GM12878 (cell line): ENCODE data around the gene IFI44L.

ENCODE experiments used
- CTCF ChIP-seq, 3 experiments: IDR thresholded peaks in 2 of 3; conservative IDR thresholded peaks in 1 of 3; 2 replicates each; pipeline ENCODE4 v1.5.1; 2011; ENCODE audit warnings: low read depth in 3 of 3, low read length in 3 of 3, mild to moderate bottlenecking in 3 of 3, control low read depth in 2 of 3, moderate library complexity in 2 of 3, inconsistent platforms in 1 of 3, mixed read lengths in 1 of 3; ENCODE audit not compliant: control insufficient read depth in 2 of 3, insufficient read depth in 1 of 3; ENCODE audit errors: extremely low read depth in 1 of 3
- EGR1 ChIP-seq, 2 experiments: IDR thresholded peaks; 1 replicate in 1 of 2; 2 replicates in 1 of 2; pipeline ENCODE4 v1.6.1; 2011 to 2012; ENCODE audit warnings: low read depth in 2 of 2, low read length in 2 of 2, borderline replicate concordance in 1 of 2, mild to moderate bottlenecking in 1 of 2, moderate library complexity in 1 of 2
- EP300 ChIP-seq, 2 experiments: fragments of 150-350 bp in 1 of 2; IDR thresholded peaks; 2 replicates each; pipeline ENCODE4 v1.6.1; 2011 to 2012; ENCODE audit warnings: low read depth in 2 of 2, low read length in 2 of 2, borderline replicate concordance in 1 of 2, improper control_type of control experiment in 1 of 2, inconsistent platforms in 1 of 2; ENCODE audit not compliant: control insufficient read depth in 1 of 2
- PAX5 ChIP-seq: IDR thresholded peaks from 2 replicates; pipeline ENCODE4 v1.6.1; 2011; ENCODE audit warnings: low read depth, low read length, borderline replicate concordance
- RAD21 ChIP-seq: IDR thresholded peaks from 2 replicates; pipeline ENCODE4 v1.6.1; 2011; ENCODE audit warnings: mild to moderate bottlenecking, low read depth, low read length, moderate library complexity; ENCODE audit not compliant: insufficient read depth
- SIN3A ChIP-seq: IDR thresholded peaks from 2 replicates; pipeline ENCODE4 v1.6.1; 2012; ENCODE audit warnings: low read depth, low read length, improper control_type of control experiment

DNA sequence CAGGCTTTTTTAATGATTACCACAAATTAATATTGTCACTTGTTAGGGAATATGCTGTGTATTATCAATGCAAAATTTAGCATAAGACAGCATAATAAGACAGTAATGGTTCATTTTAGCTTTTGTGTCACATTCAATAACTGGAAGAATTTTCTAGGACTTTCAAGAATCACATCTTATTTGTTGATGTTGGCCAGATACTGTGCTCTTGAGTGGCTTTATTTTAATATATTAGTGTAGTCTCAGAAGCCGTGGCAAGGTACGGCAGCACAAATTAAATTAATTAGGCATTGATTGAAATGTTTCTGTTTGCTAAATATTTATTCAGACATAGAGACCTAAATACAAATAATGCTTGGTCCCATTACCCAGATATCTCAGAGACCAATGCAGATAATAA is 10.4 kb downstream of the IFI44L start:
- TF ChIP-seq RAD21 (no peak), EP300 (IDR thresholded peaks at IDR 0.05; ENCODE audit: borderline replicate concordance in 1 of 2, control insufficient read depth in 1 of 2, low read depth in 2 of 2, low read length in 2 of 2) (no peak), CTCF (IDR thresholded peaks at IDR 0.05 in 2 of 3, conservative IDR thresholded peaks at IDR 0.05 in 1 of 3; ENCODE audit: control insufficient read depth in 2 of 3, extremely low read depth in 1 of 3, insufficient read depth in 1 of 3, low read depth in 3 of 3, low read length in 3 of 3) (no peak), SIN3A (no peak), EGR1 (IDR thresholded peaks at IDR 0.05; ENCODE audit: borderline replicate concordance in 1 of 2, low read depth in 2 of 2, low read length in 2 of 2) (no peak), PAX5 (no peak)
